SK-N-SH treated with all-trans-retinoic acid at 6 μM for 48 hours (cell line): ENCODE data around the gene GALNT11.

Experiments
- ARNTL ChIP-seq: fragments of 450-650 bp; formaldehyde crosslinking; IDR thresholded peaks from 2 replicates; pipeline ENCODE4 v1.5.0; 2020; ENCODE audit warnings: low read depth, mild to moderate bottlenecking, moderate library complexity, borderline replicate concordance
- CREB5 ChIP-seq: fragments of 250-450 bp; sonication (Bioruptor Pico); IDR thresholded peaks from 2 replicates; pipeline ENCODE4 v1.5.1; 2020; ENCODE audit warnings: low read depth, mild to moderate bottlenecking, moderate library complexity
- ESRRG ChIP-seq: fragments of 250-450 bp; sonication (Bioruptor Pico); IDR thresholded peaks from 2 replicates; pipeline ENCODE4 v1.6.1; 2021; ENCODE audit warnings: mild to moderate bottlenecking
- OSR1 ChIP-seq: fragments of 250-450 bp; sonication (Bioruptor Pico); IDR thresholded peaks from 2 replicates; pipeline ENCODE4 v1.8.0; 2022; ENCODE audit warnings: moderate library complexity, mild to moderate bottlenecking, inconsistent platforms
- PATZ1 ChIP-seq: fragments of 250-450 bp; sonication (Bioruptor Pico); IDR thresholded peaks from 2 replicates; pipeline ENCODE4 v1.8.0; 2020; ENCODE audit warnings: mild to moderate bottlenecking, moderate library complexity, borderline replicate concordance
- PPARA ChIP-seq: fragments of 250-450 bp; sonication (Bioruptor Pico); IDR thresholded peaks from 2 replicates; pipeline ENCODE4 v1.5.0; 2020; ENCODE audit warnings: mild to moderate bottlenecking, borderline replicate concordance
- RARB ChIP-seq: fragments of 250-450 bp; sonication (Bioruptor Pico); IDR thresholded peaks from 2 replicates; pipeline ENCODE4 v1.8.0; 2021; ENCODE audit warnings: mild to moderate bottlenecking, moderate library complexity
- SNAI2 ChIP-seq: fragments of 250-450 bp; sonication (Bioruptor Pico); IDR thresholded peaks from 2 replicates; pipeline ENCODE4 v1.5.0; 2020; ENCODE audit warnings: mild to moderate bottlenecking, moderate library complexity
- TCF4 ChIP-seq: fragments of 250-450 bp; sonication (Bioruptor Pico); IDR thresholded peaks from 2 replicates; pipeline ENCODE4 v1.8.0; 2021; ENCODE audit warnings: mild to moderate bottlenecking, moderate library complexity, borderline replicate concordance
- TSHZ2 ChIP-seq: fragments of 250-450 bp; sonication (Bioruptor Pico); IDR thresholded peaks from 2 replicates; pipeline ENCODE4 v1.5.0; 2020; ENCODE audit warnings: mild to moderate bottlenecking, moderate library complexity
- ZC3H10 ChIP-seq: fragments of 250-450 bp; sonication (Bioruptor Pico); IDR thresholded peaks from 2 replicates; pipeline ENCODE4 v1.5.1; 2021; ENCODE audit warnings: mild to moderate bottlenecking, moderate library complexity
- ZFP3 ChIP-seq: fragments of 250-450 bp; sonication (Bioruptor Pico); IDR thresholded peaks from 2 replicates; pipeline ENCODE4 v1.5.0; 2020; ENCODE audit warnings: mild to moderate bottlenecking, moderate library complexity
- ZNF565 ChIP-seq: fragments of 450-650 bp; formaldehyde crosslinking; conservative IDR thresholded peaks from 2 replicates; pipeline ENCODE4 v1.5.0; 2020; ENCODE audit warnings: low read depth, mild to moderate bottlenecking, moderate library complexity
- ZNF70 ChIP-seq: fragments of 450-650 bp; formaldehyde crosslinking; IDR thresholded peaks from 2 replicates; pipeline ENCODE4 v1.5.0; 2020; ENCODE audit warnings: mild to moderate bottlenecking, moderate library complexity

- TF ChIP-seq ZFP3 (CRISPR knock-in tag) = no peak
- TF ChIP-seq PATZ1 (CRISPR knock-in tag) = no peak
- no peak for TF ChIP-seq ZNF565
- no peak for TF ChIP-seq SNAI2 (CRISPR knock-in tag)
- TF ChIP-seq ARNTL (CRISPR knock-in tag) = no peak
- TF ChIP-seq ESRRG (CRISPR knock-in tag) = no peak
- TF ChIP-seq CREB5 (CRISPR knock-in tag) = no peak
- no peak for TF ChIP-seq TSHZ2 (CRISPR knock-in tag)
- TF ChIP-seq ZC3H10 (CRISPR knock-in tag) = no peak
- TF ChIP-seq OSR1 (CRISPR knock-in tag) = no peak
- no peak for TF ChIP-seq RARB (CRISPR knock-in tag)
- TF ChIP-seq PPARA (CRISPR knock-in tag) = no peak
- TF ChIP-seq TCF4 (CRISPR knock-in tag) = no peak
- no peak for TF ChIP-seq ZNF70
Observed at GRCh38 chr7:152144557-152145245, 119.2 kb downstream of the GALNT11 start.
